Pulmonary artery endothelial cell (primary cell): ENCODE results near the gene NOP56. TPM values are rescaled to one million over a fixed set of nuclear protein-coding genes. Genes with fewer than 3 reads are reported as not detected.

Source experiments
- DNase-seq: peaks from one replicate; pipeline ENCODE4 v3.0.0-alpha.2; 2011; ENCODE audit warnings: low read depth, low spot score
- total RNA-seq: library from RNA; depleted of rRNA; stranded (reverse); fragments of >200 nt; gene quantifications from 2 replicates; pipeline ENCODE4 v1.2.3, GENCODE V29; 2014

NOP56 gene
- total RNA-seq, 1 donor from 2014 or later, result 241 TPM

DNA sequence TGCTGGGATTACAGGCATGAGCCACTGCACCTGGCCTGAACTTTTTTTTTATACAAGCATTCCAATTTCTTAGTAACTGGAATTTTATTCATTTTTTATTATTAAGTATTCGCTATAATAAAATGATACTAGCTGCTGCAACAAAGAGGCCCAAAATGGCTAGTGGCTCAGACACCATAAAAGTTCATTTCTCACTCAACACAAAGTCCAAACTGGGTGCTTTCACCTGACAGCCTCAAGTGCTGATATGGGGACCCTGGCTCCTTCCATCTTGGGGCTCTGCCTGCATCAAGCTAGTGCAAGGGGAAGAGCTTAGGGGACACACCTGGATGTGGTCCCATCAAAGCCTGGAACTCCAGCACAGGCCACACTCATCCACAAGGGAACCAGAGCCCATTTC, 12.2 kb upstream of the NOP56 start:
- DNase-seq, result no peak

DNA sequence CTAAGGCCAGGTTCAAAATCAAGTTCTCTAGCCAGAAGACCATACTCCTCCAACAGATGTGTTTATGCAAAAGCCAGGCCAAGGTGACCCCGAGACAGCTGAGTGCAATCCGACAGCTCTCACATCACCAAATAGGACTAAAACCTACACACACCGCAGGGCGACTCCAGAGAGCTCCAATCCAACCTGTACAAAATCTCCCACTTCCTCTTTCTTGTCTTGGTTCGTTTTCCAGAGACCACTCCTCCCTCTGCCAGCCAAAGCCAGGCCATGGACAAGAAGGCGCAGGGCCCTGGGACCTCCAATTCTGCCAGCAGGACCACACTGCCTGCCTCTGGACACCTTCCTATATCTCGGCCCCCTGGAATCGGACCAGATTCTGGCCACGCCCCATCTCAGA, 11.5 kb upstream of the NOP56 start:
- DNase-seq, result no peak

DNA sequence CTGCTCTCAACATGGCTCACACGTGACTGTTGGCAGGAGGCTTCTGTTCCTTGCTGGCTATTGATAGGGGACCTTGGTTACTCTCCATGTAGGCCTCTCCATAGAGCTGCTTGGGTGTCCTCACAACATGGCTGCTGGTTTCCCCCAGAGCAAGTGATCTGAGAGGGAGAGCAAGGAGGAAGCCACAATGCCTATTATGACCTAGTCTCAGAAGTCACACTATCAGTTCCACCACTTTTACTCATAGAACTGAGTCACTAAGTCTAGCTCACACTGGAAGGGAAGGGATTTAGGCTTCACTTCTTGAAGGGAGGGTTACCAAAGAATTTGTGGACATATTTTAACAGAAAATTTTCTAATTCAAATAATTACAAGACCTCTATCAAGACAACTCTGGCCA, 8.7 kb upstream of the NOP56 start:
- no peak for DNase-seq

DNA sequence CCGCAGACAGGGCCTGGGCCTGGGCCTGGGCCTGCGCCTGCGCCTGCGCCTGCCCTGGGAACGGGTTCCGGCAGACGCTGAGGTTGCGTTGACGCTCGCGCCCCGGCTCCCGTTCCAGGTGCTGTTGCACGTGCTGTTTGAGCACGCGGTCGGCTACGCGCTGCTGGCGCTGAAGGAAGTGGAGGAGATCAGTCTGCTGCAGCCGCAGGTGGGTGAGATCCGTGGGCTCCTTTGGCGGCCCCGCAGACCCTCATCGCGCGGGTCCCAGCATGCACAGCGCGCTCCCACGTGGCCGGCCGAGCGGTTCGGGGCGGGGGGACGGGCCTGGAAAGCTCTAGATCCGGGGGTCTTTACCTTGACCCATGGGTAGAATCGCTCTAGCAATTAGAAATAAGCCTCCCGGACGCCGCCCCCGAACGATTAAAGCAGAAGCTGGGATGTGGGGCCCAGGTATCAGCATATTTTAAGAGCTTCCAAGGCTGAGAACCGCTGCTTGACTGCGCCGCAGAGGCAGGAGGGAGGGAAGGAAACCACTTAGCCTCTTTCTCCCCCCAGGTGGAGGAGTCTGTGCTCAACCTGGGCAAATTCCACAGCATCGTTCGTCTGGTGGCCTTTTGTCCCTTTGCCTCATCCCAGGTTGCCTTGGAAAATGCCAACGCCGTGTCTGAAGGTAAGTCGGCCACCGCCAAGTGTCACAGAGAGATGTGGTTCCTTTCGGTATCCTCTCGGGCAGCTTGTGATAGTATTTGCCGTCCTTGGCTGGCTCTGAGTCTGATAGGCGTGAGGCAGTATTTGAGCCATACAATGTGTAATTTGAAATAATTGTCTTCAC, 508 bp downstream of the NOP56 start:
- no peak for DNase-seq

DNA sequence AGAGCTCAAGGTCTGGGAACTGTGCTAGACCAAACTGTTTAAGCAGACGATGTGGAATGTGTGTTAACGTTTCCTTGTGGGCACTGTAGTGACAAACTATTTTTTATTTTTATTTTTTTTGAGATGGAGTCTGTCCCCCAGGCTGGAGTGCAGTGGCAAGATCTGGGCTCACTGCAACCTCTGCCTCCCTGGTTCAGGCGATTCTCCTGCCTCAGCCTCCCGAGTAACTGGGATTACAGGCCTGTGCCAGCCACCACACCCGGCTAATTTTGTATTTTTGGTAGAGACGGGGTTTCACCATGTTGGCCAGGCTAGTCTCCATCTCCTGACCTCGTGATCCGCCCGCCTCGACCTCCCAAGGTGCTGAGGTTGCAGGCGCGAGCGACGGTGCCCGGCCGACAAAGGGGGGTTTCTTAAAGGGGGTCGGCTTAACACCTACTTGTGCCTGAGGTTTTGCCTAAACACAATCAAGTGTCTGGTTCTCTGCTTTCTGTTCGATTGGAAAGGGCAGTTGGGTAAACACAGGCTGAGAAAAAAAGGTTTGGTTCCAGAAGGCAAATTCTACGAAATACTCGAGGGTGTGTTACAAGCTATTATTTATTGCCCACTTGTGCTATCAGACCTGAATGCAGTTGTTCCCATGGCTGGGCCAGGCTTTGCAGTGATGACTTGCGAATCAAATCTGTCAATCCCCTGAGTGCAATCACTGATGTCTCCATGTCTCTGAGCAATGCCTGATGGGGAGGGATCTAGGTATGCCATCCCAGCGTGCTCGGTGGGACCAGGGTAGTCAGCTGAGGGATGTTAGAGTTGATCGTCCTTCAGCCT, 1.3 kb downstream of the NOP56 start:
- no peak for DNase-seq

DNA sequence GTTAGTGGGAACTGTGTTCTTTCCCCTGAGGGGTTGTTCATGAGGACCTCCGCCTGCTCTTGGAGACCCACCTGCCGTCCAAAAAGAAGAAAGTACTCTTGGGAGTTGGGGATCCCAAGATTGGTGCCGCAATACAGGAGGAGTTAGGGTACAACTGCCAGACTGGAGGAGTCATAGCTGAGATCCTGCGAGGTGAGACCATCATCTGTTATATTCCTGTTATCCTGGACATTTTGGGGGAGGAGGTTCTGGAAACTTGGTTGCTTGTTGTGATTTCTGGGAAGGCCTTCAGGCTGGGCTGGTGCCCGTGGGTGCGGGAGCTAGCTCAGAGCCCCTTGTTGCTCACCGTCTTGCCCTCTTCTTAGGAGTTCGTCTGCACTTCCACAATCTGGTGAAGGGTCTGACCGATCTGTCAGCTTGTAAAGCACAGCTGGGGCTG, 2.0 kb downstream of the NOP56 start:
- no peak for DNase-seq

- DNase-seq, result no peak
Observed at GRCh38 chr20:2654831-2655230, 2.4 kb downstream of the NOP56 start.

DNA sequence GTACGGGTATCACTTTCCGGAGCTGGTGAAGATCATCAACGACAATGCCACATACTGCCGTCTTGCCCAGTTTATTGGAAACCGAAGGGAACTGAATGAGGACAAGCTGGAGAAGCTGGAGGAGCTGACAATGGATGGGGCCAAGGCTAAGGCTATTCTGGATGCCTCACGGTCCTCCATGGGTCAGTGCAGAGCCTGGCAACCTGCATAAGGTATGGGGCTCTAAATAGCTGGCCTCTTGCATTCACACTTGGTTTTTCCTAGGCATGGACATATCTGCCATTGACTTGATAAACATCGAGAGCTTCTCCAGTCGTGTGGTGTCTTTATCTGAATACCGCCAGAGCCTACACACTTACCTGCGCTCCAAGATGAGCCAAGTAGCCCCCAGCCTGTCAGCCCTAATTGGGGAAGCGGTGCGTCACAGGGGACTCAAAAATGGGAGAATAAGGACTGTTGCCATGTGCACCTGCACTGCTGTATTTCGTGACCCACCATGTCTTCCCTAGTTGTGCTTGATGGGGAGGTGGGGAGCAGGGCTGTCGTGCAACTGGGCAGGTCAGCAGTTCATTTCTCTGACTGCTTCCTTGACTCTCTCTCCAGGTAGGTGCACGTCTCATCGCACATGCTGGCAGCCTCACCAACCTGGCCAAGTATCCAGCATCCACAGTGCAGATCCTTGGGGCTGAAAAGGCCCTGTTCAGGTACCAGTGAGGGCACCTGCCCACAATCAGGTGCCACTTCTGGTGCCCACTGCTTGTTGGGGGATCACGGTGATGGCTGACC, 3.1 kb downstream of the NOP56 start:
- no peak for DNase-seq

GRCh38 chr20:2656471-2657117, 4.2 kb downstream of the NOP56 start:
- no peak for DNase-seq

DNA sequence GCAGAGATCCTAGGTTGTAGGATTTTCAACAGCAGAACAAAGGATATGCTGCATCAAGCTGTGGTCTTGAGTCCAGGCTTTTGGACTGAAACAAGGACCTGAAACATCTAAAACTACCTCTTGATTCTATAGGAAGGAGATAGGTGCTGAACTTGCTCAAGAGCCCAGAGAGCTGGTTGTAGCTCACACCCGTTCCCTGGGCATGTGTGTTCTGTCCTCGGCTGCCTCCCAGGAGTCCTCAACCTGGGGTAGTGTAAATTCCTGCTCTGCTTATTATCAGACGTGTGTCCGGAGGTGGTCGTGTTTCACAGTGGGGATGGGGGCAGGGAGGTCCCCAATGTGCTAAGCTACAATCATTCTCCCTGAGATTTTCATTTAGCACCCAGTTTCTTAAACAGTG, 4.8 kb downstream of the NOP56 start:
- DNase-seq, result no peak

DNA sequence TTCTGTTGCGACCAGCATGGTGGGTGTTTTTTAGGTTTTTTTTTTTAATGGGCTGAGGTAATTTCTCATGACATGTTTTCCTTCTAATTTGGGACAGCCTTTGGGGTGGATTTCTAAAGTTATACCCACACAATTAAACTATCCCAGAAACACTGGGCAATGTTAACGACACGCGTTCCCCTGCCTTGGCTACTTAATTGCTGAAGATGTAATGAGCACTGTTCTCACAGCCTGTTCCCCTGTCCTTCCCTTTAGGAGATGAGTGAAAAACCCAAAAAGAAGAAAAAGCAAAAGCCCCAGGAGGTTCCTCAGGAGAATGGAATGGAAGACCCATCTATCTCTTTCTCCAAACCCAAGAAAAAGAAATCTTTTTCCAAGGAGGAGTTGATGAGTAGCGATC, 5.2 kb downstream of the NOP56 start:
- no peak for DNase-seq

DNA sequence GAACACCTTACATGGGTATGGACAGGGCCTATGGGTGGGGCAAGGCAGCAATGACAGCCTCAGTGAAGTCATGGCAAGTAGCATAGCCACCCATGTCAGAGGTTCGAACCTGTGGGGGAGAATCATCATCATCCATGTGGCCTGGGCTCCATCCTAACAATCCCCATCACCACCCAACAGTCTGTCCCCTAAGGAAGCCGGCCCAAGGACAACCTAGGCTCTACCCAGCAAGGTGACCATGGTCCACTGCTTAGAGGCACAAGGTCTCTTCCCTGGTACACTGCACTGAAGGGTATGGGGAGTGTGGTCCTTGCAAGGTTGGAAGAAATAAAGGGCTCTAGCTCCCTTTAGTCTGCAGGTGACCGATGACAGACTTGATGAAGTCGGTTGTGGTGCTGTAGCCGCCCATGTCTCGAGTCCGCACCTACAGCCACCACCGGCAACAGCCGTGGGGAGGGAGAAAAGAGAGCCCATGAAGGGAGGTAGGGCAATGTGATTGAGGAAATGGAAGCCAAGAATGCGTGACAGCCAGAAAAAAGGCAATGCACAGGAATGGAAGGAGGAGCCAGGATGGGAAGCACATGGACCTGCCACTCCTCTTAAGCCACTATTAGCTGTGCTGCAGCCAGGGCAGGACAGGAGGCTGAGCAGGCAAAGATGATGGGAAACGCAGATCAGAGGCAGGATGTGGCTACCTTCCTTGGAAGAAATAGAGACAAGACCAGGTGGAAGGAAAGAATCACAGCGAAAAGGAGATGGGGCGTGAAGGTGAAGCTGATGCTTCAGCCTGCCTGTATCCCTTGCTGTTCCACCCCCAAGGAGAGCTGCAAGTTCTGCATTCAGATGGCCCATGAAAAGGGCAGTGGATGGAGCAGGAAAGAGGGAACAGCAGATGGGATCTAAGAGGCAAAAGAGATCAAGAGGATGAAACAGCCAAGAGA, 6.3 kb downstream of the NOP56 start:
- no peak for DNase-seq

GRCh38 chr20:2659547-2659946, 7.1 kb downstream of the NOP56 start:
- DNase-seq, result no peak

DNA sequence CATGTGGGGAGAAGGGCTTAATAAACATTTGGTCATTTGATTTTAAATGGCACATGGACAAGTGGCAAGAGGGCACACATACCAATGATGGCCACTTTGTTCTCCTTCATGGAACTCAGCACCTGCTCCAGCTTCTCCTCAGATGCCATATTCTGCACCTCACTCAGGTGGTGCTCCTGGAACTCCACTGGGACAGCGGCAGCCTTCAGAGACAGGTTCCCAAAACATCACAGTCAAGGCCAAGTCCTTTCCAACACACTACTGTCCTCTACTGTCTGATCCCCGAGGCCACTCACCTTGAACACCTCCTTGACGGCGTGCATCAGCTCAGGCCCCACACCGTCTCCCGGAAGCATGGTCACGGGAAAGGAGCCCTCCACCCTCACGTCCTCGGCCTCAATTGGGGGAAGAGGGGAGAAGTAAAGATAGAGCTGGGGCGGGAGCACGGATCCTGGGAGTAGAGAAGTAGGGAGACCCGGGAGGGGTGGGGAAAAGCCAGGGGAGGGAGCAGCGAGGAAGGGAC, 11.0 kb downstream of the NOP56 start:
- no peak for DNase-seq

GRCh38 chr20:2663887-2664719, 11.7 kb downstream of the NOP56 start, which contains the start of gene IDH3B:
IDH3B (minus strand) TSS chr20:2664216; CDS start chr20:2664188, 28 bp downstream.
- peak; percentile 73 for DNase-seq

DNA sequence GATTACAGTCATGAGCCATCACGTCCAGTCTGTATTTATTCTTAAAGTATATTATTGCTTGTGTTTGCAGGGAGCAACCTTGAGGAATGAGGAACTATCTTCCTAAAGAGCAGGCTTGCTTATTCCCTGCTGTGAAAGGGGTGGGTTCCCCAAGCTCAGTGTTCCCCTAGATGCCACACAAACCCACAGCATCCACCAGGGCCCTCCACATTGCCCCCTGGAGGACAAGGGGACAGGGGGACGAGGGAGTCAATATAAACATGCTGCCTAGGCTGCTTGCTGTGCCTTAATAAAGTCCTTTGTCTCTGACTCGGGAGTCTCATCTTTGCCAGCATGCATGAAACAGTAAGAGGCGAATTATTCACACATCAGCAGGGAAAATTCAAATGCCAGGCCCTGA, 19.5 kb downstream of the NOP56 start:
- no peak for DNase-seq

- DNase-seq, result no peak
Observed at GRCh38 chr20:2672446-2672845, 20.0 kb downstream of the NOP56 start.

- DNase-seq, result no peak
Observed at GRCh38 chr20:2673453-2673852, 21.0 kb downstream of the NOP56 start.

DNA sequence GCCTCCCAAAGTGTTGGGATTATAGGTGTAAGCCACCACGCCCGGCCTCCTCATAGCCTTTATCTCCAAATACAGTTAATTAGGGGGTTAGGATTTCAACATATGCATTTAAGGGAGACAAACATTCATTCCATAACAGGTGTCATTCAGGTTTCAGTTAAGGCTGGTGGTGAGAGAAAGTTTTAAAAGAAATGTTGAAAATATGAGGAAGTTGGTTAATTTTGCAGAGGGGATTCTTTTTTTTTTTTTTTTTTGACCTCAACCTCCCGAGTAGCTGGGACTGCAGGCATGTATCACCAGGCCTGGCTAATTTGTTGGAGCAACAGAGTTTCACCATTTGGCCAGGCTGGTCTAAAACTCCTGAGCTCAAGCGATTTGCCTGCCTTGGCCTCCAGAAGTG, 27.6 kb downstream of the NOP56 start:
- DNase-seq, result no peak
